NOMO-1 treated with dmso at 0.1 percent for 144 hours (cell line): ENCODE results near the gene ATP8B4.
A peak's percentile ranks its signal among the peaks of the same experiment; 100 is the strongest.

ENCODE experiments used
- DNase-seq: peaks from one replicate; lab custom pipeline; 2025; ENCODE audit not compliant: unreplicated experiment; lab: John Stamatoyannopoulos, UW

The ATP8B4 gene

DNA sequence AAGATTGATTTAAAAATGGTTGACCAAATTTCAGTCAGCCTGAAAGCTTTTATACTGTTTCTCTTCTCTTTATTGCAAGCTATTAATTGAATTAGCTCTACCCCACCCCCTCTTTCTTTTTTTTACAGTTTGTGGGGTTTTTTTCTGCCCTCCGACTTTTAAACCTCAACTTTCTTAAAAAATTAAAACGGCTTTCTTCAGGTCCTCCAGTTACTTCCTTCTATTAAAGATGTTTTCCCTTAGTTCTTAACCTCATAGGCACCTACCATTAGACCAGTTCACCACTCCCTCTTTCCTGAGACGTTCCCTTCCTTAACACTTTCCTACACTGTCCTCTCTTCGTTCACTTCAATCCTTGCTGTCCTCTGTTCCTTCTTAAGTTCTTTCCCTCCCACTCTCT lies 52.4 kb downstream of the ATP8B4 start:
- DNase-seq = no peak

DNA sequence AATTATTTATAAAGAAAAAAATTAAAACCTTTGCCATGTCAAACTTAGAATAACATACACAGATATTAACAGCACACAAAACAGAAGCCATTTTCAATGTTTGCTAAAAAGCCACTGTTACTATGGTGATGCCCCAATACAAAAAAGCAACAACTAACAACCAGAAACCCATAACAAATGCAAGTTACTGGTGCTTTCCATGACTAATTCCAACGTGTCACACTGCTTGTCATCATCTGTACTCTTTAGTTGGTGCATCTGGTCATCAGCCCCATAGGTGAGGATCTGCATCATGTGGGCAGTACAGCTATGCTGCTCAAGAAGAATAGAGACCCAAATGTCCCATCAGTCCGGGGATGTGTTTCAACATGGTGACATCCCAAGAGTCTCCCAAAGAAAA lies 52.8 kb downstream of the ATP8B4 start:
- peak; percentile 8 for DNase-seq

DNA sequence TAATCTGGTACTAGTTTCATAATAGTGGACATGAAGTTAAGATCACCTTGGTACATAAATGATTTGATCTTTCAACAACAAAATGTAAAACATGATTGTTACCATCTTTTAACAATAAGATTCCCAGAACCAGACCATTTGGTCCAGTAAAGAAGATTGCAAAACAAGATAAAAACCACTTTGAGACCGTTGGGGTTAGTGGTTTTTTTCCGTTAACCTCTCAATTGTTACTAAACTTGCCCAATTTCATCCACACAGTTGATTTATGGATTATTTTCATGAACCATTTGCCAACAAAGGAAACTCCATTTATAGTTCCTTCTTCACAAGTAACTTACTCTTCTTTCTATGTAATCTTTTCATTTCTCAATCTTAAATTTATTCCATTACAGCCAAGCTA lies 53.8 kb downstream of the ATP8B4 start:
- DNase-seq = peak; percentile 61

DNA sequence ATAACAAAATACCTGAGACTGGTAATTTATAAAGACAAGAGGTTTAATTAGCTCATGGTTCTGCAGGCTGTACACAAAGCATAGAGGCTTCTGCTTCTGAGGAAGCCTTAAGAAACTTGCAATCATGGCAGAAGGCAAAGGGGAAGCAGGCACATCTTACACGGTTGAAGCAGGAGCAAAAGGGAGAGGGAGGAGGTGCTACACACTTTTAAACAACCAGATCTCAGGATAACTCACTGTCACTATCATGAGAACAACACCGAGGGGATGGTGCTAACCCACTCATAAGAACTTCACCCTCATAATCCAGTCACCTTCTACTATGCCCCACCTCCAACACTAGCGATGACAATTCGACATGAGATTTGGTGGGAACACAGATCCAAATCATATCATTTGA lies 54.4 kb downstream of the ATP8B4 start:
- peak; percentile 64 for DNase-seq

DNA sequence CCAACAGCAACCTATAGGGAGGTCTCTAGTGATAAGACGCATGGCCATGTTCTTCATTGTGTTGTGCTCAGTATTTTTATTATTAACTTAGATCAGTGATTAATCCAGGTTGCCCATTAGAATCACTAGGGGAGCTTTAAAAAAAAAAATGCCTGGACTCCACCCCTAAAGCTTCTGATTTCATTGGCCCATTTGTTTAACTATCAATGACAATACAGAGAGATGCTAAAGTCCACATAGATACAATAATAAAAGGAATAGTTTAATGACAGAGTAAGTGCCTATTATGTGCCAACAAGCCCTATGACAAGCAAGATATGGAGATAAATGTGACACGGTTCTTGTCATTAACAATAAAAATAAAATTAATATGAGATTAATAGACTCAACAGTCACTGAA lies 55.8 kb downstream of the ATP8B4 start:
- DNase-seq = no peak

DNA sequence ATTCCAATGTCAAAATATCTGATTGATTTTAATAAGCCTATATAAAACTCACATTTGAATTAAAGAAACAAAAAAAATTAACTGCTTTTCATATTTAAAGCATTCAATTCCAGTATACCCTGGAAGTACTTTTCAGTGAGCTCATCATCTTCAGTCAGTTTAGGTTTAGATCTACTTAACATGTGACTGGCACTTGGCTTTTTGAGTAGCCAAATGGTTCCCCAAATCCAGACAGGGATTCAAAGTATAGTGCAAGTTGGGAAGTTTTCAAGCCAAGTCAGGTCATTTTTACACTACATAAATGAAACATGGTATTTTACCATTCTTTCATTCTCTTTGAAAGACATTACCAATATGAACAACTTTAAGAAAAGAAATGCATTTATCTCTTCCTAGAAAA lies 57.5 kb downstream of the ATP8B4 start:
- no peak for DNase-seq

DNA sequence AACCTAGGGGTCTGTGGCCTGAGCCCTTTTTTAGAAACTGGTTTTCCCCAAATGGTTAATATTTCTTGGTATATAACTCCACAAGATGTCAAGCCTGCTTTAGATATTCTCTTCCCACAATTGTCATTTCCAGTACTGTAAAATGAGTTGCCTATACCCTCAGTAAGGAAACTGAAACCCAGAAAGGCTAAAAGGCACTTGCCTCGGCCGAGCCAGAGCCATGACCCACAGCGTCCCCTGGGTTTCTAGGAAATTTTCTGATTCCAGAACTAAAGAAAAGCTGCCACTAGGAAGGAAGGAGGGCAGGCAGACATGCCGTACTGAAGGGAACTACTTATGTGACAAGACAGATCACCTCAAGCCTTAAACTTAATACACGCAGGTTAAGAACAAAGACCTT lies 59.1 kb downstream of the ATP8B4 start:
- DNase-seq = no peak

DNA sequence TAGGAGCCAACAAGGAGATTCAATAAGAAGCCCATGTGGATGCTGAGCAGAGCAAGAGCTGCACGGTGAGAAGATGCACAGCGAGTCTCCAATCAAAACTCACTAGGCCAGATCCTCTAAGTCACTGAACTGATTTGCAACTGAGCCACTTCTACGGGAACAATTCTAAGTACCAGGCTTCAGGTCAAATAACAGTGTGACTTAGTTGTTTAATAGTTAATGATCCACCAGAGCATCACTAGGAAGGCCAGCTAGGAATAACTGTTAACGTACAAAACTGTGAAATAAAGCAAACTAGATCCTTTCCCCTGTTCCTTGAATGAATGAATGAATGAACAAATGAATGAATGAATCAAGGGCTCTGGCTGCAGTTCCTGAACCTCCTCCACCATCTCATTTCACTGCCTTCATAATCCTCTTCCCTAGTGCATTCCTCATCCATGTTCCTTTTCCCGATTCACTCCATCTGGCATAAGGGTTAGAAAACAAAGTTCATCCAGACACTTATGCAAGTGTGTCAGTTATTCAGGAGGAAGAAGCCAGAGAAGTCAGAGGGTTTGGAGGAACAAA lies 59.7 kb downstream of the ATP8B4 start:
- DNase-seq = no peak

DNA sequence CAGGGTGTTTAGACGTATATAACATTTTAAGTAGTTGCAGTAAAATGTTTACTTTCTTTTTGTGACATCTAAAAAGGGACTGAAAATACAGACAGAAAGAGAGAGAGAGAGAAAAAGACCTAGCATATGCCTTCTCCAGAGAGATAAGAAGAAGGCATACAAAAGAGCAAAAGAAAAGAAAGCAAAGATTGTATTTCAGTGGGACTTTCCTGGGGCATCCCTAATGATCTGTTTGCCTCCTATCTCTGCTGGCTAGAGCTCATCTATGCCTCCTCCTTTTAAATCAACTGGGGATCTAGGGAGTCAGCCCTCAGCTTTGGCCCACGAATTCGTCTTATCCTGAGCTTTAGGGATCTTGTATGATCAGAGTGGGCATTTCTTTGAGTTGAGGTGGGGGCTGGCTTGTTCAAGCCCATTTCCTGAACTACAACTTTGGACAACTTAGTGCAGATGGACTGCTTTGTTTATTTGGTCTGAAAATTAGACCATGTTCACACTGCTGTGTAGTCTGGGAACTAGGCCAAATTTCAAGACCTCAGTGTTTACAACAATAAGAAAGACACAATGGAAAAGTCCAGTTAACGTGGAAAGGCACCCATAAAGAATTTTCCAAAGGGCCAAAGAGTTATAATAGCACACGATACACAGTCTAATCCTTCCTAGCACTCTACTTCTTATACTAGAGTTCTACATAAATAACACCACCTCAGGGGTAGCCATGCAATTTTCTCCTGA lies 61.0 kb downstream of the ATP8B4 start:
- no peak for DNase-seq

DNA sequence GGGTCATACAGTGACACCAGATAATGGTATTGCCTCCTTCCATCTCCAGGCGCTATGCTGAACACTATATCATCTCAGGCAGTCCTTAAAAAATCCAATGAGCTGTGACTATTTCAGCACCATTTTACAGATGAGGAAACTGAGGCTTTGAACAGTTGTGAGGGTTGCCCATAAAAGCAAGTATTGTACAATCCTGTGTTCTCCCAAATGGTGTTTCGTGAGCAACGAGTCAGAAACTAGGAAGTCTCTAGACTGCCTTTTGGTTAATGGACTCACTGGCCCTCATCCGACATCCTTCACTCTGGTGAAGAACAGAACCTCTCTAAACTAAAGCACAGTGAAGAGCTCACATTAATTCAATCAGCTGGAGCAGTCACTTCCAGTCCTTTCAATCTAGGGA lies 61.8 kb downstream of the ATP8B4 start:
- DNase-seq = no peak

DNA sequence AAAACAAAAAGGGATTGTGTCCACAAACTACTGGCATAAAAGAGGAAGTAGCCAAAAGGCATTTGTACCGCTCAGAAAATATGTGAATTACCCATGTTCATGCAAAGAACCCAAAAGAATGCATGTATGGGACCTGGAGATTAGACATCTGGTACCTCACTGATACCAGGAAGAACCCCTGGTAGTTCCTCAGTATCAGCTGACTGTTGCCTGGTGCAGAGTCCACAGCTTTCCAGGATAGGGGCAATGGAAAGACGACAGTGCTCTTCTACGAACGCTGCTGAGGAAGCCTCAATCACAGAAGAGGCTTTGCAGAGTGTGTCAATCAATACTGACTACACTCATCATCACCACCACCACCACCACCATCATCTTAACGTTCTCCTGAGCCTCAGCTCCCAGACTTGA lies 63.3 kb downstream of the ATP8B4 start:
- peak; percentile 14 for DNase-seq

DNA sequence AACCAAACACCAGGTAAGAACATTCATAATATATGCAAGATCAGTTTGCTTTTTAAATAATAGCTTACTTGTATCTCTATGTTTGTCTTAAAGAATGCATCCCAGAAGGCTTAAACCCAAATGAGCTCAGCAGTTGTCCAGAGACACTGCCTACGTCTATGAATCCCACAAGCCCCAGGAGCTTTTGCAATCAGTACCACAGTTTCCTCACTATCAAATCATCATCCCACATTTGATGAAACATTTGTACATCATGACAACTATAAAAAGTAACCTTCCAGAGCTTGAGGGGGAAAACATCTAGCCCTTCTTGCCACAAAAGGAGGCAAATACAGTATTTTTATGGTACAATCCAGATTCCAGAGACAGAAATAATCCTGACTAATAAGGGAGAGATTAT lies 63.7 kb downstream of the ATP8B4 start:
- DNase-seq = peak; percentile 14

DNA sequence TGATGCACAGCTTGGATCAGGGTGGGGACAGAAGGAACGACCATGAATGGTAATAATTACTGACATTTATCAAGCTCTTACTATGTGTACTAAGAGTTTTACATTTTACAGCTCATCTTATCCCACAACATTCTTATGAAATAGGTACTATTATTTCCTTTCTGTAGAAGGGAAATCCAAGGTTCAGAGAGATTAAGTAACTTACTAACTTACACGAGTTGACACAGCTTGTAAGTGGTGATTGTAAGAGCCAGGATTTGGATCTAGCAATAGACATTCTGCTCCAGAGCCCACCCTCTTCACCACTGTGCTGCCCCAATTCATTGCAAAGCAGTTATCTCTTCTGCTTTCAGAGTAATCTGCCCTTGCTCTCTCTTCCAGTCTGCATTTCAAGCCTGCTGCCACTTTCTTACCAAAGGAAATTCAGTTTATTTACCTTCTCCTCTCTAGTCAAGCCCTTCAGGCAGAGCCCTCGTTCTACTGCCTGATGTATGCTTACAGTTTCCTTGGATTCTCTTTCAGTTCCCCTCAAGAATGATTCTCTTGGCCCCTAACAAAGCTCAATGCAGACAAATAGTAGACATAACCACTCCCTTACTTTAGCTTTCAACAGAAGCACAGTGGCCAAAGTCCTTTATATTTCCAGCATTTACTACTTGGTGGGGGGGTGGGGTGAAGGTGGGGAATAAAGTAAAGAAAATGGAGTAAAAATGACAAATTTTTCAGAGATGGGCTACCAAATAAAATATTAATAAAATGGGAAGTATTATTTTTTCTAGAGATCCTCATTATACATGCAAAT lies 65.8 kb downstream of the ATP8B4 start:
- peak; percentile 25 for DNase-seq

DNA sequence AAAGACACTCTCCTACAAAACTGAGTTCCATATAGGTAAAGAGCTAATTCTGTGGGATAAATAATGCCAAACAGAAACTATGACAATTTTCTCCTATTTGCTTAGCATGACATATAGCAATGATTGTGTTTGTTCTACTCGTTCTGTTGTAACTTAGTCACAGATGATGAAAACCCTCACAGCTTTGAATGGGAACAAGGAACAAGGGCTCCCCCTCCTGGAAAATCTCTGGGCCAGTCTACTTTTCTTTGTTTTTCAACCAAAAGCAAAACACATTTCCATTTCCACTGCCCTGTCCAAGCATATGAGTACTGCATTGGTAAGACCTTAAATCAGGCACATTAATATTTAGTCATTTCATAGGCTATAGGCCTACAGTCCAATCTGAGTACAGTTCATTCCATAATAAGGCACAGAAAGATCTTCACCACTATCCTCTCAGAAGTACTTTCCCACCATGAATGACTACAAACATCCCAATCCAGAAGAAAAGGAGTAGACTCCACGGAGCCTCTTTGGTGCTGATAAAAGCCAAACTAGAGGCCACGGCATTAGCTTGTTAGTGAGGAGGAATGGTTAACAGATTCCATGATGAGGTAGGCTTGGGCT lies 67.1 kb downstream of the ATP8B4 start:
- DNase-seq = peak; percentile 36

DNA sequence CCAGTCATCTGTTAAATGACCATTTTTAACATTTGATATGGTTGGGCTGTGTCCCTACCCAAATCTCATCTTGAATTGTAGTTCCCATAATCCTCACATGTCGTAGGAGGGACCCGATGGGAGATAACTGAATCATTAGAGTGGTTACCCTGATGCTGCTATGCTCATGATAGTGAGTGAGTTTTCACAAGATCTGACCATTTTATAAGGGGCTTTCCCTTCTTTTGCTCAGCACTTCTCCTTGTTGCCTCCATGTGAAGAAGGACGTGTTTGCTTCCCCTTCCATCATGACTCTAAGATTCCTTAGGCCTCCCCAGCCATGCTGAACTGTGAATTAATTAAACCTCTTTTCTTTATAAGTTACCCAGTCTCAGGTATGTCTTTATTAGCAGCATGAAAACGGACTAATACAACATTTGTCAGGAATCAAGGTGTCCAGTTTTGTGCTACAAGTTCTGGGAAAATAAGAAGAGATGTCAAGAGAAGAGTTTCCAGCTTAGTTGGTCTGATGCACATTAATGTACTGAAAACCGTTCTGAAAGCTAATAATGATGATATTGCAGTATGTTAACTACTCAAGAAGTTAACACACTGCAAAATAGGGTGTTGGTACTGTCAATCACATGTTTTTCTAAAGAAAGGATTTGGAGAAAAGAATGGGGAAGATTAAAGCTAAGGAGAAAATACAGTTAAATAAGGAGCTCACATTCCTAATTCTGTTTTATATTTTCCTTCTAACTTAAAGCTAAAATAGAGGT lies 67.9 kb downstream of the ATP8B4 start:
- DNase-seq = no peak

DNA sequence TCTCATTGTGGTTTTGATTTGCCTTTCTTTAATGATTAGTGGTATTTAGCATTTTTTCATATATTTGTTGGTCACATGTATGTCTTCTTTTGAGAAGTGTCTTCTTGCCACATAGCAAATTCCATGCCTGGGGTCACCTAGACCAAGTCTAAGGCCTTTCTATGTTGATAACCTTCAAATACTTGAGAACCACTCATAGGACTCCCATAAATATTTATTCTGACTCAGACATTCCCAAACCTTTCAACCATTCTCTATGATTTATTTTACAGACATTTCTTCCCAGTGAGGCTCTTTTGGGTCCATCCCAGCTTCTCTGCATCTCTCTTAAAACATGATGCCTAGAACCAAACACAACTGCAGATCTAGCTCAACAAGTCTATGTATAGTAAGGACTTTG lies 69.2 kb downstream of the ATP8B4 start:
- DNase-seq = no peak

DNA sequence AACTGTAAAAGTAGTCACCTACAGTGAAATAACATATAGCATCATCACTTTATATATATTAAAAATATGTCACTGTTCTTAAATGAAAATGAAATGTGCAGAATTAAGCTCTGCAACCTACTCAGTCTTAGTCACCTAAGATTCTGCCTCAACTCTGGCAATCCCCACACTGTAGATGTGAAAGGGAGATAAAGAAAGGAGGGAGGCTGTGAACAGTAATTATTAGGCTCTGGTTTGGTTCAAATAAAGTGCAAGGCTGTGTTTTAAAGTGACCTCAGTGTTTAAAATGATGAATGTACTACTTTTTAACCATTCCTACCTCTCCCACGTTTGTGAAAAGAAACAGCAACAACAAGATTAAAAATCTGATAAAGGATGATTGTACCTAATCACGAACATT lies 72.2 kb downstream of the ATP8B4 start:
- no peak for DNase-seq

DNA sequence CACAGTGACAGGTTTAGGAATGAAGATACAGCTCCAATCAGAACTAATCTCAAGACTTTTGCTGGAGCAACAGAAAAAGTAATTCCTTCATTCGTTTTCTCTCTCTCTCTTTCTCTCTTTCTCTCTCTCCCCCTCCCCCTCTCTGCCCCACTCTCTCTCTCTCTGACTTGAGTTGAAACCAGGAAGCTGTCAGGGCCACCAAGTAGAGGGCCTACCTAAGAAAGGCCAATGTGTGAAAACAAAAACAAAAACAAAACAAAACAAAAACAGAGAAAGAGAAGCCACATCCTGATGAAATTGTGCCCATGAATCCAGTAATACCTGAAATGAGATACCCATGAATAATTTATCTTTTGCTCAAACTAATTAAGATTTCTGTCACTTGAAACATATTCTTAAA lies 72.9 kb downstream of the ATP8B4 start:
- no peak for DNase-seq

DNA sequence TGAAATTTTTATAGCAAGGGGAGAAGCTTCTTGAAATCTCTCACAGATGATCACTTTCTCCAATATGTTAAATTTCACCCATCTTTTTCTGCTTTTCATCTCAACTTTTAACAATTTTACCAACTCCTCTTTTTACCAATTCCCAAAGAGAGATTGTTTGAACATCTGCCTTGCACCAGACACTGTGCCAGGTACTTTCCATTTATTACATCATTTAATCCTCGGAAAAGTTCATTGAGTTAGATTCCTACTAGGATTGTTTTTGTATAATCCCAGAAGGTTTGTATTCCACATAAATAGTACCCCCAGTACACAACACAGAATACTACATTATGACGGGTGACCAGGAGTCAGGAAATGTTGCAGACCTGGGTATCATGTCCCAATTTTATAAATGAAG lies 74.1 kb downstream of the ATP8B4 start:
- DNase-seq = no peak

DNA sequence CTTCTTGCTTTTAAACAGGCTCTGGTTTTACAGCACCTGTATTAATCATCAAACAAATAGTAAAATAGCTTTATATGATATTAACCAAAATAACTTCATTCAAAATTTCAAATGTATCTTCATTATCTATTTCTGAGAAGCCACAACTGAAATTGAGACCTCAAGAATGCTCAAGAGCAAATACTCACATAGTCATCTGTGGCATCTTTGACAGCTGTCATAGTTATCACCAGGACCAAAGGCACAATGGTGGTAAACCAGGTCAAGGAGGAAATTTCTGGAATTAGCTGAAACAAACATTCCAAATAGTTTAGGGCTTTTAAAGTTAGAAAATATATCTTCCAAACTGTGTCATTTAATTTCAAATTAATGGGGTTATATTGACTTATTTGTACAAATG lies 74.6 kb downstream of the ATP8B4 start:
- no peak for DNase-seq

DNA sequence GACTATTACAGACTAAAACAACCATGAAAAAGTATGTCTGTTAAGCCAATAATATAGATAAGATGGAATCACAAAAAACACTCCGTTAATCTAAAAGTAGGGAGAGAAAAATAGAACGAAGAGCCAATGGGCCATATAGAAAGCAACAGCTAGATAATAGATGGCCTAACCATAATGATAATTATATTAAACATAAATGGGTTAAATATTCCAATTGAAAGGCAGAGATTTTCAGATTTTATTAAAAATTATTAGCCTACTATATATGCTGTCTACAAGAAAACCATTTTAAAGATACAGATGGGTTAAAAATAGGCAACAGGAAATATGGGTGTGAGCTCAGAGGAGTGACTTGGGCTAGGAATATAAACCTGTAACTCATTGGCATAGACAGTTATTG lies 76.3 kb downstream of the ATP8B4 start:
- DNase-seq = no peak
